HFF-Myc (cell line): Measurements from ENCODE around the gene CD109.

Experiments used
- DNase-seq: peaks from one replicate; pipeline ENCODE4 v3.0.0-alpha.2; 2011; ENCODE audit warnings: low read depth; ENCODE audit errors: extremely low read depth
- H3K4me3 ChIP-seq: replicated peaks from 2 replicates; pipeline ENCODE4 v1.5.1; 2011; ENCODE audit warnings: low read depth, mild to moderate bottlenecking, control low read depth, low read length
- TF ChIP-seq, protein P1 (sequence below): IDR thresholded peaks from 2 replicates; pipeline ENCODE4 v1.5.1; 2012; ENCODE audit warnings: mild to moderate bottlenecking, low read depth, low read length, control low read depth; ENCODE audit errors: missing control alignments

Gene CD109

DNA sequence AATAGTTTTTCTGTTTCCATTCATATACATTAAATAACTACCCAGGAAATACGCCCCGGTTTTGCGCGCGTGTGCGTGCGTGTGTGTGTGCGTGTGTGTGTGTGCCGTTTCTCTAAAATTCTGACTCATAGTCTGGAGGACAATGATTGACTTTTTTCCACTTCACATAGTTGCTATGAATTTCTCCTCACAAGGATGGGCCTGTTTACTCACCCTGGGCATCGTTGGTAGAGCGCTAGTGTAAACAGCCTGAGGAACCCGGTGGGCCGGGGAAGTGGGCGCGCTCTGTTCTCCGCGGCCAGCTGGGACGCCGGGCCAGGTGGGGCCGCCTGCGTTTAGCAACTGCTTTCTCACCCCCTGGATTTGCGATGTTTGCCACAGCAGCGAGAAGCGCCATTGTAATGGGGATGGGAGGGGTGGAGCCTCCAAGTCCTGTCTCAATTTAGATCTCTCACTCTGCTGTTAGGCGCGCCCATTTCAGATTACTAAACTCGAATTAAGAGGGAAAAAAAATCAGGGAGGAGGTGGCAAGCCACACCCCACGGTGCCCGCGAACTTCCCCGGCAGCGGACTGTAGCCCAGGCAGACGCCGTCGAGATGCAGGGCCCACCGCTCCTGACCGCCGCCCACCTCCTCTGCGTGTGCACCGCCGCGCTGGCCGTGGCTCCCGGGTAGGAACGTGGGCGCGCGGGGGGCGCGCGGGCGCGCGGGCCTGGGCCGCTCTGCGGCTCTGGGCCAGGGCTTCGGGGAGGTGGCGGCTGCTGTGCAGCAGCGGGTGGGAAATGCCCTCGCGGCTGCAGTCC is at the start of gene CD109:
Gene CD109, plus strand, starts transcription at position 585 of the 803 bp plus-strand sequence. Its CDS starts 13 bp downstream, at position 598.
- peak within 1 kb of the TSS; percentile 57 for H3K4me3 ChIP-seq
- DNase-seq: peak; percentile 48
- TF ChIP-seq, protein P1, sequence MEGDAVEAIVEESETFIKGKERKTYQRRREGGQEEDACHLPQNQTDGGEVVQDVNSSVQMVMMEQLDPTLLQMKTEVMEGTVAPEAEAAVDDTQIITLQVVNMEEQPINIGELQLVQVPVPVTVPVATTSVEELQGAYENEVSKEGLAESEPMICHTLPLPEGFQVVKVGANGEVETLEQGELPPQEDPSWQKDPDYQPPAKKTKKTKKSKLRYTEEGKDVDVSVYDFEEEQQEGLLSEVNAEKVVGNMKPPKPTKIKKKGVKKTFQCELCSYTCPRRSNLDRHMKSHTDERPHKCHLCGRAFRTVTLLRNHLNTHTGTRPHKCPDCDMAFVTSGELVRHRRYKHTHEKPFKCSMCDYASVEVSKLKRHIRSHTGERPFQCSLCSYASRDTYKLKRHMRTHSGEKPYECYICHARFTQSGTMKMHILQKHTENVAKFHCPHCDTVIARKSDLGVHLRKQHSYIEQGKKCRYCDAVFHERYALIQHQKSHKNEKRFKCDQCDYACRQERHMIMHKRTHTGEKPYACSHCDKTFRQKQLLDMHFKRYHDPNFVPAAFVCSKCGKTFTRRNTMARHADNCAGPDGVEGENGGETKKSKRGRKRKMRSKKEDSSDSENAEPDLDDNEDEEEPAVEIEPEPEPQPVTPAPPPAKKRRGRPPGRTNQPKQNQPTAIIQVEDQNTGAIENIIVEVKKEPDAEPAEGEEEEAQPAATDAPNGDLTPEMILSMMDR: no peak

DNA sequence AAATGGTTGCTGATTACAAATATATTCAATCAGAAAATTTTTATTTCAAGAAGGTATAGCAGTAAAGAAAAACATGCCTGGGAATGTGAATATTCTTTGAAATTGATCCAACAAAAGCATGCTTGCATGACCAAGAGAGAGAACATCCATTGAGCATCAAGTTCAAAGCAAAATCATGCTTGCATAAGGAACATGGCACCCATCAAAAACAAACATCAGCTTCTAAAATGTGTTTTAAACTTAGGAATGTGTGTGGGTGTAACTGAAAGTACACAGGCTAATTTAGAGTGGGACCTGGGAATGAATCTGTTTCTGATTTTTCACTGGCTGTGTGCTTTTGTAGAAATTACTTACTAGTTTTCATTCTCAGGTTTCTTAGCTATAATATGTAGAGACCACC is 47.8 kb upstream of the CD109 start:
- no peak for DNase-seq
- H3K4me3 ChIP-seq: no peak overlapping the region
- TF ChIP-seq, protein P1: no peak

DNA sequence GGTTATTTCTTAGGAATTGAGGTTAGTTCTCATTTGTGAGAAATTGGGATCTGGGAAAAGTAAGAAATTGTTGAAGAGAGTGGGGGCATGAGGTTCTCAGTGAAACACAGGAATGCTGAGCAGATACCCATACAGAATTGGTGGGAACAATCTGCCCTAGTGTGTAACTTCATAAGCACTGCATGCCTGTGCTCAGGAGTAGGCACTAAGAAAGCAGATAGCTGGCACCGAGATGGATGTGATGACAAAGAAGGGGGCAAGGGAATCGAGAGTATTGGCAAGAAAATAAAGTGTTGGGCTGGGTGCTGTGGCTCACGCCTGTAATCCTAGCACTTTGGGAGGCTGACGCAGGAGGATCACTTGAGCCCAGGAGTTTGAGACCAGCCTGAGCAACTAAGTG is 46.2 kb upstream of the CD109 start:
- H3K4me3 ChIP-seq: no peak overlapping the region
- DNase-seq: no peak
- TF ChIP-seq, protein P1: no peak

DNA sequence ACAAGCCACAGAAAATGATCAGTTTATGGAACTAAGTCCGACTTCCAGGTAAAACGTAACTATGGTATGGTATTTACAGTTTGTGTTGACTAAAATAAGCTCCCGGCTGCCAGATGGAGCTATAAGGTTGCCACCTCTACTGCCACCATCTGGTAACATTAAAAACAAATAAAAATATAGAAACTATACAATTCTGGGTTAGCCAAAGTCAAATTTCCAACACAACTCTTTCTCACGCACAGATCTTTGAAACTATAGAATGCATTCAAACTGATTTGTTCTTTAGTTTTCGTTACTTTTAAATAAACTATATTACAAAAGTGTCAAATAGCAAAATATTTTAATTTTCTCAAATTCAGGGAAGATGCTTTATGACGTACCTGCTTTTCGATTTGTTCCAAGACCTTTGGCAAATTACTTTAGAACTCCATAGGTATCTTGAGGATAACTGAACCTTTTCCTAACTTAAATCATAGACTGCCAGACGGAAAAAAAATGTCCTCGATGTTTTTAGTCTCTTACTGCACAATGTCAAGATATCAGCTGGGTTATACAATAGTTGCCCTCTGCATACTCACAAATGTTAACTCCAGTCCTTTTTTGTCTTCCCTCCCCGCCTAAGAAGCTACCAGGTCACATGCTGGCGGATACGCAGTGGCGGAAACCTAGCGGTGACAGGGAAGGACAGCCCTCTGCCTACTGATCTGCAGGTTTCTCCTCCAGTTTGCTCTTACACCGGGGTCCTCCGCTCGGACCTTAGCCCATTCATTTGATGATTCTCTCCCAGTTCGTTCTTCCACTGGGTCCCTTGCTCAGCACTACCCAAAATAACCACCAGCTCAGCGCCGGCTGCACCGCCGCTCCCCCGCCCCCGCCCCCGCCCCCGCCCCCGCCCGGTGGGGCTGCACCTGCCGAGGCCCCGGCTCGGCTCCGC is 43.1 kb upstream of the CD109 start:
- DNase-seq: no peak
- TF ChIP-seq, protein P1: peak; percentile 33
- H3K4me3 ChIP-seq: peak overlapping the region; percentile 83

DNA sequence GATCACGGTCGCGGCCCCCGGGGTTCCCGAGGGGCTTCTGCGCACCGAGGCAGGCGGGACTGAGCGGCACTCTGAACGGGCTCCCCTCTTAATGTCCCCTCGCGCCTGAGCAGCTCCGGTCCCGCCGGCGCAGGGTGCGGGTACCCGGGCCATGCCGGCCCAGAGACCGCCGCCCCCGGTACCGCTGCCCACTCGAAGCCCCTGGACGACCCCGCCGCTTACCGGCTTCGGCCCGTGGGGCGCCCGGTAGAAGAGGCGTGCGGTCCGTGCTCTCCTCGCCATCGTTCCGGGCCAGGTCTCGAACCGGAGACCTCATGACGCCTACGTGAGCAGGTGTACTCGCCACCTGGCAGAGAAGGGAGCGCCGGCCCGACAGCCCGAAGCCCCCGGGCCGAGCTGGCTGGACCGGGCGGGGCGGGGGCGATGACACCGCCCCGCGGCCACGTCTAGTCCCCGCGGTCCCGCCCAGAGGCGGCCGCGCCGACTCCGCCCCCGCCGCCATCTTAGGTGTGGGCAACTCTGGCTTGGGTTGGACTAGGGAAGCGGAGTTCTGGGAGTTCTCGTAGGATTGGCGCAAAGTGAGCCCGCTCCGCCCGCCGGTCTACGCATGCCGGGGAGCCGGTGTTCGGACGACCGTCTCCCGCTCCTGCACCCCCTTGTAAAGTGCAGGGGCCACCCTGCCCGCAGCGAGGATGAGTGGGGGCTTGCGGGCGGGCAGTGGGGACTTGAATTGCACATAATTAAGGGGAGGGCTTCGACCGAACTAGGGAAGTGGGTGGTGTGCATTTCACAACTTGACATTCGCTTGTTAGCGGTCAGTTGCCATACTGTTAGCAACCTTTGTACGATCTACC is 42.2 kb upstream of the CD109 start, which contains the start of gene SLC17A5:
Gene SLC17A5, minus strand, starts transcription at position 422 of the 854 bp plus-strand sequence. Its CDS starts 106 bp downstream, at position 316.
- peak within 1 kb of the TSS; percentile 83 for H3K4me3 ChIP-seq
- TF ChIP-seq, protein P1: no peak
- DNase-seq: peak; percentile 73

DNA sequence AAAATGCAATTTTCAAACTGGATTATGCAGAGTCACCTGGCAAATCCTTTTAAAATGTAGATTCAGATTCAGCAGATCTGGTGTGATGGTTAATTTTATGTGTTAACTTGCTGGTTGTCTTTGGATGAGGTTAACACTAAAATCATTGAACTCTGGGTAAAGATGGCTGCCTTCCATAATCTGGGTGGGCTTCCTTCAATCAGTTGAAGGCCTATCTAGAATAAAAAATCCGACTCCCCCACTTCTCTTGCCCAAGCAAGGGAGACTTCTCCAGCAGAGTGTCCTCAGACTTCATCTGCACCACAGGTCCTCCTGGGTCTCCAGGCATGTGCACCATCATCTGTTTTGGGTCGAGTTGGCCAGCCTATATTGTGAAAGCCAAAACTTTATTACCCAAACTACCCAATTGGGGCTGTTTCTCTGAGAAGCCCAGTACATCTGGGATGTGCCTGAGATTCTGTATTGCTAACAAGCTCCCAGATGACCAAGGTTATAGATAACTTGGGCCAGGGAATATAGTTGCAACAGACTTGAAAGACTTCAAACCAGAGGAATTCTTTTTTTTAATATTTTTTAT is 40.6 kb upstream of the CD109 start:
- DNase-seq: no peak
- TF ChIP-seq, protein P1: no peak
- no peak overlapping the region for H3K4me3 ChIP-seq
